ENCODE results near the gene RACGAP1. TPM values are rescaled to one million over a fixed set of nuclear protein-coding genes. Genes with fewer than 3 reads are reported as not detected.

The RACGAP1 gene
- total RNA-seq, 2 experiments from 2014 or later, result 172 to 179 TPM

- Mint-ChIP-seq H3K27me3 (peaks cover 14% of the 10 kb centered on the region), H3K27ac (no peak overlapping the region), H3K4me3 (no peak overlapping the region), H3K9me3 (no peaks in the 10 kb centered on the region), H3K4me1 (peaks cover 4% of the 10 kb centered on the region), H3K36me3 (ENCODE audit: low read depth) (no peaks in the 10 kb centered on the region)
- CTCF ChIA-PET, result interaction anchor here (6.1 kb wide), 1 partner anchor 12 kb away, joined by 101 read pairs; no protein-coding TSS in a partner anchor
- POLR2A ChIA-PET, result no interaction called here
- no peak for DNase-seq
Observed at GRCh38 chr12:49970658-49971057, 54.6 kb downstream of the RACGAP1 start.

GRCh38 chr12:49969651-49970429, 55.5 kb downstream of the RACGAP1 start:
- no peak overlapping the region for H3K4me3 Mint-ChIP-seq
- no peaks in the 10 kb centered on the region for H3K36me3 Mint-ChIP-seq (ENCODE audit: low read depth)
- no peaks in the 10 kb centered on the region for H3K9me3 Mint-ChIP-seq
- H3K27me3 Mint-ChIP-seq, result peaks cover 19% of the 10 kb centered on the region
- H3K27ac Mint-ChIP-seq, result no peak overlapping the region
- ChIA-PET POLR2A (no interaction called here), CTCF (interaction anchor here (0.9 to 6.3 kb wide), 5 partner anchors 13 to 104 kb away, joined by 3 to 101 read pairs (median 31); no protein-coding TSS in a partner anchor)
- H3K4me1 Mint-ChIP-seq, result peaks cover 4% of the 10 kb centered on the region
- no peak for DNase-seq

DNA sequence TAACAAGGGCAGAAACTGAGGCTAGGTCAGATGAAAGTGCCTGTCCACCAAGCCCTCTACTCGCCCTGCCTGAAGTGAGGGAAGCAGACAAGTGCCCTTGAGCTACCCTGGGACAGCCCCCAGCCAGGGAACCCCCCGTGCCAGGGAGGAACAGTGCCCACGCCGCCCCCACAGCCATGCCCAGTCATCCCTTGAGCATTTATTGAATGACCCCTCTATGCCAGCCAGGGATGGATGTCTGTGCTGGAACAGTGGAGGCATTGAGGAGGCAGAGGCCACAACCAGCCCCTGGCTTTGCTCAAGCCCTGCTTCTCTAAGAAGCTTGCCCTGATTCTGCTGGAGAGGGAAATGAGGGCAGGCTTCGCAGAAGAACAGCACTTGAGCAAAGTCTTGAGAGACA, 56.3 kb downstream of the RACGAP1 start:
- peaks cover 4% of the 10 kb centered on the region for H3K4me1 Mint-ChIP-seq
- ChIA-PET CTCF (interaction anchor here (0.5 to 6.3 kb wide), 11 partner anchors 13 to 712 kb away, joined by 3 to 101 read pairs (median 18); partner anchors contain the start of gene COX14), POLR2A (interaction anchor here (0.8 to 1.5 kb wide), 3 partner anchors 10 to 116 kb away, joined by 3 to 4 read pairs (median 3); partner anchors contain the start of gene SMARCD1)
- no peaks in the 10 kb centered on the region for H3K36me3 Mint-ChIP-seq (ENCODE audit: low read depth)
- no peak for DNase-seq
- no peaks in the 10 kb centered on the region for H3K9me3 Mint-ChIP-seq
- no peak overlapping the region for H3K27ac Mint-ChIP-seq
- no peak overlapping the region for H3K4me3 Mint-ChIP-seq
- H3K27me3 Mint-ChIP-seq, result peaks cover 27% of the 10 kb centered on the region

- ChIA-PET POLR2A (interaction anchor here (0.8 to 2.6 kb wide), 4 partner anchors 11 to 116 kb away, joined by 3 to 11 read pairs (median 4); partner anchors contain the start of gene SMARCD1), CTCF (interaction anchor here (0.7 to 6.3 kb wide), 13 partner anchors 14 to 1537 kb away, joined by 3 to 101 read pairs (median 14); partner anchors contain the start of gene COX14)
- no peak overlapping the region for H3K4me3 Mint-ChIP-seq
- H3K4me1 Mint-ChIP-seq, result peaks cover 4% of the 10 kb centered on the region
- H3K36me3 Mint-ChIP-seq (ENCODE audit: low read depth), result no peaks in the 10 kb centered on the region
- no peak for DNase-seq
- no peaks in the 10 kb centered on the region for H3K9me3 Mint-ChIP-seq
- H3K27ac Mint-ChIP-seq, result no peak overlapping the region
- H3K27me3 Mint-ChIP-seq, result peaks cover 33% of the 10 kb centered on the region
Observed at GRCh38 chr12:49968471-49968870, 56.8 kb downstream of the RACGAP1 start.

- Mint-ChIP-seq H3K9me3 (no peaks in the 10 kb centered on the region), H3K27ac (no peak overlapping the region), H3K4me3 (peak overlapping the region; percentile 43), H3K4me1 (peaks cover 4% of the 10 kb centered on the region), H3K27me3 (peaks cover 39% of the 10 kb centered on the region), H3K36me3 (ENCODE audit: low read depth) (no peaks in the 10 kb centered on the region)
- ChIA-PET CTCF (interaction anchor here (0.6 to 6.3 kb wide), 55 partner anchors 9 to 1537 kb away, joined by 3 to 101 read pairs (median 6); partner anchors contain the start of genes AQP2, COX14, RACGAP1 and SMARCD1), POLR2A (interaction anchor here (0.6 to 2.6 kb wide), 7 partner anchors 12 to 226 kb away, joined by 3 to 11 read pairs (median 3); partner anchors contain the start of genes RACGAP1, SMARCD1 and TMBIM6)
- no peak for DNase-seq
Observed at GRCh38 chr12:49967777-49968250, 57.5 kb downstream of the RACGAP1 start.

DNA sequence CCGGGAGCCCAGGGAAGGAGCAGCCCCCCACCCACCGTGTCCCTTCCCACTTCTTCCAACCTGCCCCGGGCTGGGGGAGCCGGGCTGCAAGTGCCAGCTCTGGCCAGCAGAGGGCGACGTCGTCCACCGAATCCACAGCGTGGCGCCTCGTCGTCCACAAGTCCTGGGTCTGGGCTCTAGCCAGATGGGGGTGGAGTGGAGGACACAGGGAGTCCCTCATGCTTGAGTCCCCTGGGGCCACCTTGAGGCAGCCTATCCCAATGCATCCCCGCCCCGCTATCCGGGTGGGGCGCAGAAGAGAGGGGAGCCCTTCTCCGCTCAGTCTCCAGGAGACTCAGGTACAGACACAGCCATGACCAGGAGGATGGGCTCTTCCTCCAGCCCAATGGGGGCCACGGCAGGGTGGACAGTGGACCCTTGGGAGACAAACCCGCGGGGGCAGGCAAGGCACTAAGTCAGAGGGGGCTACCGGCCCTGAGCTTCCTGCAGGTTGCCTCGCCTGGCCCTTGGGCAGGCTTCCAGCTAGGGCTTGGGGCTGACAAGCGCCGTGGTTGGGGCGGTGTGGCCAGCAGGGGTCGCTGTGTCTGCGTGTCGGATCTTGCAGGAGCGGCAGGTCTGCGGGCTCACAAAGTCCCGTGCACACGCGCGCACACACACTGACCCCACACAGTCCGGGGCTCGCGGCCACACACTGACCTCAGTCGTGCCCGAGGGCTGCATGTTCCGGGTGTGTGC, 58.1 kb downstream of the RACGAP1 start:
- Mint-ChIP-seq H3K9me3 (no peaks in the 10 kb centered on the region), H3K4me3 (peak overlapping the region; percentile 43), H3K4me1 (peaks cover 4% of the 10 kb centered on the region), H3K27me3 (peaks cover 46% of the 10 kb centered on the region), H3K27ac (no peak overlapping the region), H3K36me3 (ENCODE audit: low read depth) (no peaks in the 10 kb centered on the region)
- peak; percentile 92 for DNase-seq
- ChIA-PET POLR2A (interaction anchor here (0.6 to 2.6 kb wide), 5 partner anchors 13 to 226 kb away, joined by 3 to 11 read pairs (median 7); partner anchors contain the start of genes RACGAP1 and TMBIM6), CTCF (interaction anchor here (0.5 to 6.3 kb wide), 69 partner anchors 9 to 655 kb away, joined by 3 to 101 read pairs (median 5); partner anchors contain the start of genes AQP2, BCDIN3D, COX14 and RACGAP1)

DNA sequence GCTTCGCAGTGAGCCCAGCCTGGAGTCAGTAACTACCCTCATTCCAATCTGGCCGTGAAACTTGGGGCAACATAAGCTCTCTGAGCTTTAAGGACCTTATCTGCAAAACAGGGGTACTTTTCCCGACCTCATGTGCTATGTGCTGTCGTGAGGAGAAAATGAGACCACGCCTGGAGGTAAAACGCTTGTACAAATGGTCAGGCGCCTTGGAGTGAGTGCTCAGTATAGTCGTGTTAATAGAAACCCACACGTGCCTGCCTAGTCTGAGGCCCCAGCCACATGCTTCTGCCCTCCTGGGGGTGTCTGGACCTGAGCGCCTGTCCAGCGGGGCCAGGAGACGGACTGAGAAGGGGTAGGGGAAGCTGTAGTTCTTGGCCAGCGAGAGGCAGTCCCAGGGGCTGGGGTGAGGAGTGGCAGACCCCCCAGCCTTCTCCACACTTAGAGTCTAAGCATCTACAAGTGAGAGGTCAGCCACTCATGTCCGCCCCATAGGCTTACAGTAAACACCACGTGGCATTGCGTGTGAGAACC, 58.7 kb downstream of the RACGAP1 start:
- CTCF ChIA-PET, result interaction anchor here (0.7 to 6.3 kb wide), 60 partner anchors 9 to 245 kb away, joined by 3 to 101 read pairs (median 6); partner anchors contain the start of genes AQP2, BCDIN3D, COX14 and RACGAP1
- H3K4me3 Mint-ChIP-seq, result no peak overlapping the region
- H3K36me3 Mint-ChIP-seq (ENCODE audit: low read depth), result no peaks in the 10 kb centered on the region
- H3K9me3 Mint-ChIP-seq, result no peaks in the 10 kb centered on the region
- POLR2A ChIA-PET, result interaction anchor here (1.4 to 2.6 kb wide), 3 partner anchors 14 to 225 kb away, joined by 7 to 11 read pairs (median 7); partner anchors contain the start of gene TMBIM6
- H3K27ac Mint-ChIP-seq, result no peak overlapping the region
- peaks cover 49% of the 10 kb centered on the region for H3K27me3 Mint-ChIP-seq
- peaks cover 4% of the 10 kb centered on the region for H3K4me1 Mint-ChIP-seq
- DNase-seq, result no peak

- H3K36me3 Mint-ChIP-seq (ENCODE audit: low read depth), result no peaks in the 10 kb centered on the region
- ChIA-PET POLR2A (interaction anchor here (2.1 kb wide), 1 partner anchor 15 kb away, joined by 7 read pairs; no protein-coding TSS in a partner anchor), CTCF (interaction anchor here (0.7 to 6.3 kb wide), 18 partner anchors 8 to 225 kb away, joined by 3 to 101 read pairs (median 13); partner anchors contain the start of genes RACGAP1 and TMBIM6)
- H3K9me3 Mint-ChIP-seq, result no peaks in the 10 kb centered on the region
- DNase-seq, result no peak
- H3K4me3 Mint-ChIP-seq, result no peak overlapping the region
- no peak overlapping the region for H3K27ac Mint-ChIP-seq
- peaks cover 51% of the 10 kb centered on the region for H3K27me3 Mint-ChIP-seq
- peaks cover 4% of the 10 kb centered on the region for H3K4me1 Mint-ChIP-seq
Observed at GRCh38 chr12:49965836-49966235, 59.5 kb downstream of the RACGAP1 start.

DNA sequence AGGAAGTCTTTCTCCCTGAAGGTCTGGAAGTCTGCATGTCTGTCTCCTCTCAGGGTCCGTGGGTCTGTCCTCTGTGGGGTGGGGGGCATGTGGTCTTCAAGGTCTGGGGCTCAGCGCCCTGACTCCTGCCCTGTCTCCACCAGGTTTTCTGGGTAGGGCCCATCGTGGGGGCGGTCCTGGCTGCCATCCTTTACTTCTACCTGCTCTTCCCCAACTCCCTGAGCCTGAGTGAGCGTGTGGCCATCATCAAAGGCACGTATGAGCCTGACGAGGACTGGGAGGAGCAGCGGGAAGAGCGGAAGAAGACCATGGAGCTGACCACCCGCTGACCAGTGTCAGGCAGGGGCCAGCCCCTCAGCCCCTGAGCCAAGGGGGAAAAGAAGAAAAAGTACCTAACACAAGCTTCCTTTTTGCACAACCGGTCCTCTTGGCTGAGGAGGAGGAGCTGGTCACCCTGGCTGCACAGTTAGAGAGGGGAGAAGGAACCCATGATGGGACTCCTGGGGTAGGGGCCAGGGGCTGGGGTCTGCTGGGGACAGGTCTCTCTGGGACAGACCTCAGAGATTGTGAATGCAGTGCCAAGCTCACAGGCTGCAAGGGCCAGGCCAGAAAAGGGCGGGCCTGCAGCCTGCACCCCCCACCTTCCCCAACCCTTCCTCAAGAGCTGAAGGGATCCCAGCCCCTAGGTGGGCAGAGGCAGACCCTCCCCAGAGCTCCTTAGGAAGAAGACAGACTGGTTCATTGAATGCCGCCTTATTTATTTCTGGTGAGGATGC, 60.3 kb downstream of the RACGAP1 start:
- DNase-seq, result no peak
- Mint-ChIP-seq H3K4me3 (no peak overlapping the region), H3K27me3 (peaks cover 59% of the 10 kb centered on the region), H3K9me3 (no peaks in the 10 kb centered on the region), H3K27ac (no peak overlapping the region), H3K36me3 (ENCODE audit: low read depth) (peaks cover 4% of the 10 kb centered on the region), H3K4me1 (peaks cover 10% of the 10 kb centered on the region)
- CTCF ChIA-PET, result interaction anchor here (0.7 to 6.3 kb wide), 8 partner anchors 17 to 224 kb away, joined by 3 to 101 read pairs (median 32); partner anchors contain the start of gene TMBIM6
- POLR2A ChIA-PET, result no interaction called here

GRCh38 chr12:49963976-49964815, 61.1 kb downstream of the RACGAP1 start:
- peaks cover 10% of the 10 kb centered on the region for H3K4me1 Mint-ChIP-seq
- POLR2A ChIA-PET, result no interaction called here
- CTCF ChIA-PET, result interaction anchor here (0.7 to 6.3 kb wide), 4 partner anchors 18 to 223 kb away, joined by 3 to 101 read pairs (median 44); partner anchors contain the start of gene TMBIM6
- no peak overlapping the region for H3K4me3 Mint-ChIP-seq
- peaks cover 4% of the 10 kb centered on the region for H3K36me3 Mint-ChIP-seq (ENCODE audit: low read depth)
- no peak for DNase-seq
- H3K27me3 Mint-ChIP-seq, result peaks cover 67% of the 10 kb centered on the region
- H3K9me3 Mint-ChIP-seq, result no peaks in the 10 kb centered on the region
- no peak overlapping the region for H3K27ac Mint-ChIP-seq

All from activated CD4-positive, alpha-beta memory T cell treated with anti-CD3 and anti-CD28 coated beads, Interleukin-2, amount 10 ng/mL, durations not matched to agents 7 days and 5 days (primary cell).